GM19035 (cell line): ENCODE results near the gene DMD.

Source experiments
- ATAC-seq: cut with Tn5 transposase; IDR thresholded peaks from one replicate; pipeline ENCODE4 v1.9.1; 2021; ENCODE audit not compliant: unreplicated experiment

DMD gene

DNA sequence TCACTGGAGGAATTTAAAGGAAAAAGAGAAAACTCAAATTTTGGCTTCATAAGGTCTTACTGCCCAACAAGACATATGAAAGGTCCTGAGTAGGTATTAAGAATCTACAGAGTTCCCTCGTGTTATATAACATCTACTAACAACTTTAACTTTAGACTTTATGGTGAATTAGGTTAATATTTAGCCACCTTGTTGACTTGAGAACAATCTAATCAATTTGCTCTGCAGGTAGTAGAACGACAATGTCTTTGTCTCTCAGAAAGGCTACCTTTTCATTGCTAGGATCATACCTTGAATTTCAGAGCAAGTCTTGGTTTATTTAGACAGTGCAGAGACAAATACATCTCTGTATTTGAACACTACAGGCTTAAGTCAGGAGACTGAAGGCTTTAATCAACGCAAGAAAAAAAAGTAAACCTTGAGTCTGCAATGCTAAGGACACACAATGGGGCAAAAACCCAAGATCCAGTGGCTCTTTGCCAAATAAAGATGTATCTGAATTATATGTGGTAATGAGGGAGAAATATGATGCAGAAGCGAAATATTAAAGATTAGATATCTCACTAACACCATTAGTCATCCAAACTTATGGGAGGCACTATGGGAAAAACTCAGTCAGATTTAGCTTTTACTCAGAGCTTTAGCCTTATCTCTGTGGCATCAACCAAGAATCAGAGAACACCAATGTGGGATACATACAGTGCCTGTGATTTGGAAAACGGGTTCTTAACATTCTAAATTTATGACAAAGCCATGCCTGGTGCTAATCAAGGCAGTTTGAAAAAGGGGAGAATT lies 2045.9 kb downstream of the DMD start:
- no peak for ATAC-seq

DNA sequence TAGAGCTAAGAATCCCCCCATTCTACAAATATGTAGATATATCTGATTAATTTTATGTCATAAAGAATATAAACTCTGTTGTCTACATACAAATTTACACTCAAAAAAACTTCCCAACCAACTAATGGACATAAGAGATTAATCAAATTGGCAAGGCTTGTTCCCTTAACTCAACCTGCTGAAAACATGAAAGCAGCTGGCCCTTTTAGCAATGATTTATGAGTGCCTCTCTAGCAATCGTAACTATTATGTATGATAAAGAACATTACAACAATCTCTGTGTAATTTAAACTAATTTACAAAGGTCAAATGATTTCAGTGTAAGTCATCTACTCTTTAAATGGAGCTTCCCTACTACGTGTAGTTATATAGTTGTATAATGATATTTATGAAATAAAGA lies 2056.4 kb downstream of the DMD start:
- ATAC-seq, result no peak

DNA sequence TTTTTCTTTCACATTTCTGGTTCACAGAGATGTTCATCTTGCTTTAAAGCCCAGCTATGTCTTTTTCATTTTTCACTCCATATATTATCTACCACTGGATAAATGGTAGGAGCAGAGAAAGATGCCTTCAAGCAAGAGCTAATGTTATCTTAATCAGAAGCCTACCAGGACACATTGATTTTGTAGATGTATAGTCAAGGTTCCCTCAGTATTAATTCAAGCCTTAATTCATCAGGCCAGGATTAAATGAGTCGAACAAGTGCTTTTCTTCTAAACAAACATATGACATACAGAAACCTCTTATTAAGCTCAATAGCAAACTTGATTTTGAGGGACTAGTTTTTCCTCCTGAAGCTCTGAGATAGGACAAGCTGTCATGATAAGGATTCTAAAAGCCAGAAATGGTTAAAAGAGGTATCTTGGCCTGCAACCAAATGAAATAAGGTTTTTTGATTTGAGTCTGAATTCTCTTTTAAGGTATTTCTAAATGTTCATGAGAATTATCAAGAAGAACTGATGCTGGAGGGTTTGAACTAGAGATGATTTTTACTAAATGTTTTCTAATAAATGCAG lies 2057.8 kb downstream of the DMD start:
- ATAC-seq, result no peak

DNA sequence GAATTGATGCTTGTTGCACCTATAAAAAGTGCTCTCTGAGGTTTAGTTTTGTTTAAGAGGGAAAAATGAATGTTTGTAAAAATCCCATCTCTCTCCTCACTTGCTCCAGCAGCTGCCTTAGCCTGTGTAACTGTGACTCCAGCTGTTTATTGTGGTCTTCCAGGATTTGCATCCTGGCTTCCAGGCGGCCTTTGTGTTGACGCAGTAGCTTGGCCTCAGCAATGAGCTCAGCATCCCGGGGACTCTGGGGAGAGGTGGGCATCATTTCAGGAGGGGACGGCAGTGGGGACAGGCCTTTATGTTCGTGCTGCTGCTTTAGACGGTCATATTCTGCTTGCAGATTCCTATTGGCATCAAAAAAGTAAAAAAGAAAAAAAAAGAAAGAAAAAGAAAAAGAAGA lies 2064.2 kb downstream of the DMD start:
- no peak for ATAC-seq

DNA sequence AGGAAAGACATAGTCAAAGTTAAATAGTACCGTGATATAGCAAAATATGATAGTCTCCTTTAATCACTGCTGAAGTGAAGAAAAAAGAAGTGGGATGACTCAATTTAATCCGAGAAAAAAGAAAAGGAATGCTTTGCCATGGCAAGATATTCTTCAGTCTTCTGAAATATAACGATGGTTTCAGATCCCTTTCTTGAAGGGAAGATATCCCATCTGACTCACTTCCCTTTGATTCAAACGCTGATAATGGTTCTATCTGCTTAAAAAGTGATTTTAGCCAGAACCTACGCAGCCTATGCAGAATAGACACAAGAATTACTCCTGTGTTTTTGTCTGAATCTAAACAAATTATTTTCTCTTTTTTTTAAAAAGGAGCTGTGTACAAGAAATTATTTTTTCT lies 2071.4 kb downstream of the DMD start:
- no peak for ATAC-seq

DNA sequence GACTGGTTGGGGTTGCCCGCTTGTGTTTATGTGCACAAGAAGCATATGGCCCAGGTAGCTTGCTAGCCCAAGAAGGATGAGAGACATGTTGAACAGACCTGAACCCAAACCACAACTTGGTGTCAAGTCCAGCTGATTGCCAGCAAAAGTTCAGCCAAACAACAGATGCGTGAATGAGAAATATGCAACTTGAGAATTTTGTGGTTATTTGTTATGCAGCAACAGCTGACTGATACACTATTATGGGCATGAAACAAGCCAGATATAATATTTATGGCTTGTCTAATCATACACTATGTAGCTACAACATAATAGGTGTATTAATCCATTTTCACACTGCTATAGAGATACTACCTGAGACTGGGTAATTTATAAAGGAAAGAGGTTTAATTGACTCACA lies 2073.2 kb downstream of the DMD start:
- ATAC-seq, result no peak

DNA sequence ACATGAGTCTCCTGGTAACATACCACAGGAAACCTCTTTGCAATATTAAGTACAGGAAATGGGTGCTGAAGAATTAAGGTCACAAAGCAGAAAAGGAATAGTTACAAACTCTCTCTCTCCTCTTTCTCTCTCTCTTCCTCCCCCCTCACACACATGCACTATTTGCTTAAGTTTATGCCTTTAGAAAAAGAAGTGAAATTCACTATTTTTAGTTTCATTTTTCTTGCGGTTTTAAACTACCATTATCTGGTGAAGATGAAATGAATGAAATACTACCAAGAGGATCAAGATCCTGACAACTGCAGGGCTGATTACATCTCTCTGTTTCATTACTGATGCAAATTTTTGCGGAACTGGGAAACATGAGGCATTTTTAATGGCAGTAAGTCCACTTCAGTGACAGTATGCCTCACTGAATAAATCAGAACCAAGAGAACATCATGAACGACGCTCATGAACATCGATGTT lies 2075.2 kb downstream of the DMD start:
- peak; percentile 92 for ATAC-seq

DNA sequence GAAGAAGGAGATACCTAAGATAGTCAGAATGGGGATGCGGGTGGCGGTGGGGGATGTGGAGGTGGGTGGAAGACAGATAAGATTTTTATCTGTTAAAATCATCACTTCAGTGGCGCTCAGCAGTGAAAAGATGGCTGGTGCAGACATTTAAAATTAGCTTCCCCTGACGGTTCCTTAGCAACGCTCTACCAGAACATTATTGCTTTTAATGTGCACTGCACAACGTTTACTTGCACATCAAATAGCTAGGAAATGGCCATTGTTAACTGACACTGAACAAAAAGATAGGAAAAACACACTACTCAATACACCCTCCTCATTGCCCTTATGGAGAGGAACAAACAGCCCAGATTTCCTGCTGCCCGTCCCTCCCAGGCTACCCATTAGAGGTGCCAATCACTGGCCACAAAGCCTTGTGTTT lies 2078.5 kb downstream of the DMD start:
- no peak for ATAC-seq

DNA sequence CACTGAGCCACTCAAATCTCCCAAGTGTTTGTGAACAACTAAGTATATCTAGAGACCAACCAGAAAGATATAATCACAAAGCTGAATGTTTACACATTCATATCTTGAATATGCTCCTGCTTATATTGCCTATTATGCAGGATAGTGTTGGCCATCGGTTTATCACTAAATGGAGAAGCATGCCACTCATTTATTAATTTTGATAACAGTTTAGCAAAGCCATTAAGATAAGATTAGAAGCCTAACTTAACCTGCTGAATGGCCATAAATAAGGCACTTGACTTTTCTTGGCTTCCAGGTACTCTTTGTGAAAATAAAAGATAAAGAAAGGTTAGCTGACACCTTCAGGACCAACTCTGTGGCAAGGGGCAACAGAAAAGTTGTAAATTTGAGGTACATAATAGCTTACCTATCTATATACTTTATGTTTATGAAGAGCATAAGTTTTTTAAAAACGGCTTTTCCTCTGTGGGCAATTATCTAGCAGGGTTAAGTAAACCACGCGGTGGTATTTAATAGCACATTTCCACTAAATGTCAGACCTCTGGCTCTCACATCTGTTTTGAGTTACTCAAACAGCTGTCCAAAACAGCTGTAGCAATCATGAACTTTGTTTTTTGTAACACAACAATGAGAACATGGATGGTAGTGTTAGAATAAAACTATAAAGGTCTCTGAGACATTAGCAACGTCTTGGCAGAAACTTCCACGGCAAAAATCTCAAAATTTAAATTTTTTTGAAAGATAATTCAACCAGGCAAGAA lies 2080.7 kb downstream of the DMD start:
- ATAC-seq, result no peak

DNA sequence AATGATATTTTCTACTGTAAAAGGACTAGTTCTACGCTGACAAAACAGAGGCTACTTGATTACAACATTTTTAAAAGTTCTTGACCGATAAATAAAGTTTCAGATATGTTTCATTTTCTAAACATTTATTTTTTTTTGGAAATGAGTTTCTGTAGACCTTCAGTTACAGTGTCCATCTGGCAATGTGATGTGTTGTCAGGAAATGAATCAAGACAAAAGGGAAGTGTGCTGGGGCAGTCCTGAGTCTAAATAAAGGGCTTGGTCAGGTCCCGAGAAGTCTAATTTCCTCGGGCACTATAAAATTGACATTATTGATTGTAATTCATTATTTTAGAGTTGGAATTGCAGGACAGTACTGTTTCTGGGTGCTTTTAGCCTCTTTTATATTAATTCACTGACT lies 2082.5 kb downstream of the DMD start:
- ATAC-seq, result no peak

DNA sequence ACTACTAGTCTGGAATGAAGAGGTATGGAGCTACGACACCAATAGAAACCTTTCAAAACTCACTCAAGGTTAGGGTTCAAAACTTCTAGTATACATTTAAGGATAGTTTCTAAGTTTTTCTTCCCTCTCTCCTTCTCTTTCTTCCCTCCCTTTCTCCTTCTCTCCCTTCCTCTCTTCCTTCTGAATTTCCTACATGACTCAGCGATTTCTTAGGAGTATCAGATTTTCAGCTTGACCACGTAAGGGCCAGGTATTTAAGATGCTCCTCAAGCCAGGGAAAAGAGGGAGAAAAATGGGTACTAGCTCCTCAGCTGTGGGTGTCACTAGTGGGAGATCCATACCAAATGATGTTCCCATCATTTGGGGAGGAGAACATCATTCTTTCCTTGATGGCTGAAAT lies 2083.6 kb downstream of the DMD start:
- no peak for ATAC-seq

DNA sequence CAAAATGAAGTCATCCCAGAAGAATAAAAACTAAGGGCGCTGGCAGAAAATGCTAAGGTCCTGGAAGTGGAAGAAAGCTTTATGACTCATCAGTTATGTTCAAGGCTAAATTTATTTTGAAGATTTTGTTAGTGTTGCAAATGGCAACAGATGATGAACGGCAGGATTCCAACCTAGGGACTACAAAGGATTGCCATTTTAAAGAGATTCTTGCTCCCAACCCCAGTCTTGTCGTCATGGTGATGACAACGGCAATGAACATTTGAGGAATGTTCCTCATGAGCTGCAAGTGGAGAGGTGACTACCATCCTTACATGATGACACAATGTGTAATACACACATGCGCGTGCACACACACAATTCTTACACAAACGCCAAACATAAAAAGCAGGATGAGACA lies 2085.1 kb downstream of the DMD start:
- ATAC-seq, result no peak

DNA sequence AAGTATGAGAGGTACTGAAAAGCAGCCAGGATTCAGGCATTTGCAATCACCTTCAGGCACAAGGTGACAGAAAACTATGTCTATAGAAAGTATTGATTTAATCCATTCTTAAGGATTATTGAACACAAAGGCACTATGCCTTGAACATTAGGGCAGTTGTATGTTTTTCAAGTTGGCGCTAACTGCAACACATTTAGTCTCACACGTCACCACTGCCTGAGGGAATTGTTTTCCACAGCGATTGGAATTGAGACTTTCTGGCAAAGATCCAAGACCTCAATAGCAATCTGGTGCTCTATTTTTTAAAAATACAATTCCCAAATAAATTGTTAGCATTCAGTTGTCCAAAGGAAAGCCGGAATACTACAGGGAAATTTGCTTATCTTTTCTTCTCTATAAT lies 2086.8 kb downstream of the DMD start:
- ATAC-seq, result no peak

DNA sequence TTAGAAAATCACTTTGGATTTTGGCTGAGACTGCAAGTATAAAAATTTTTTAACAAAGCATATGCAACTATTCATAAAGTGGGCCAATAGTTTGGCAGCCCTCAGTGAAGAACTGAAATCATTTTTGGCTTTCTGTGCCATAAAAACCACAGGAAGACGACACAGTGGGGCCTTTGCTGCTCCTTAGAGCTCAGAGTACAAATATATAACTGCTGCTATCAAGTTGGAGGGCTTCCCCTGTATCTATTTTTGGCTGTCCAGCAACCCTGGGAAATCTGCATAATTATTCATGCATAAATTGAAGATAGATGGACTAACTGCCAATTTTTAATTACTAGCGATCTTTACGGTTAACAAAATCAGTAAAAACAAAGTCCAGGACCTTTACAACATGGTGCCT lies 2088.0 kb downstream of the DMD start:
- no peak for ATAC-seq

DNA sequence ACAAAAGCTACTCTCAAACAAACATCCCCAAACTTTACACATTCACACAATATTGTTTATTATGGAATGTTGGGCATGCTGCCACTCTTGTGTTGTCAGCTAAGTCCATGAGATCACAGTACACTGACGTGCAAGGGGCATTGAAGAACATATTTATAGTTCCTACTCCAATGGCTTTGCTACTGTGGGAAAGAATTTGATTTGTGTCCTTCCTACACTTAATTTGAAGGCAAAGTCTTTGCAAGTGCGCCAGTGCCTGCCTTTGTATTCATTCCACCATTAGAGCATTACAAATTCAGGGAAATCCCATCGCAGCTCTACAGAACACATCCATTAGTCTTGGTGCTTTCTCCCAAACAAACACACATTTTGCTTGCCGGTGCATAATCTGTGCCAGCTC lies 2094.1 kb downstream of the DMD start:
- no peak for ATAC-seq

DNA sequence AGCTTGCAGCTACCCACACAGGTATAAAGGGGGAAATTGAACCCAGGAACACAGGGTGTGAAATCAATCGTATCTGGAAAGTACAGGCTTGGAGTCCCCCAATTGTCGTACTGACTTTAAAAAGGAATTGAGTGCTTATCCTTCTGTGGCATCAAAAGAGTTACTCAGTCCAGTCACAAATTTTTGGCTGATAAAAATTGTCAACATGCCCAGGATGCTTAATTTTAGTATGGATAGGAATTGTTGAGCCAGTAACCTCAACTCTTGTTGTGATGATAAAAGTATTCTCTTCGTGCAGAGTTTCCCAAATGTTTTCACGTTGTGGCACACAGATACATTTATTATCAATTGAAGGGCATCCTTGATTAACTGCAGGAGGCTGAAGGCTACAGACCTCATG lies 2096.0 kb downstream of the DMD start:
- ATAC-seq, result no peak

DNA sequence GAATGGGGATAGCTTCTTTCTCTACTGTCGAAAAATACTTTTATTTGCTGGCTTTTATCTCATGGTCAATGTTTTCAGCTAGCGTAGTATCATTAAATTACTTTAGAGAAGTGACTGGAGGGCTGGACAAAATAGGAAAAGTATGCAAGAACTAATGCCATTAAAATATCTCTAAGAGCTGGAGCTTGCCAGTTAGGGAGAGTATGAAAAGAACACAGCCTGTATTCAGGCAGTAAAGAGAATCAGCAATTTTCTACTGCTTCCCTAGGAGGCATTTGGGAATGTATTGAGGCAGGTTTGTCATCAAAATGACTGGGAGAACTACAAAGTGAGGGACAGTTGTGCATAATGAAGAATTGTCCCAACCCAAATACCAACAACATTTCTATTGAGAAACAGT lies 2096.5 kb downstream of the DMD start:
- no peak for ATAC-seq

DNA sequence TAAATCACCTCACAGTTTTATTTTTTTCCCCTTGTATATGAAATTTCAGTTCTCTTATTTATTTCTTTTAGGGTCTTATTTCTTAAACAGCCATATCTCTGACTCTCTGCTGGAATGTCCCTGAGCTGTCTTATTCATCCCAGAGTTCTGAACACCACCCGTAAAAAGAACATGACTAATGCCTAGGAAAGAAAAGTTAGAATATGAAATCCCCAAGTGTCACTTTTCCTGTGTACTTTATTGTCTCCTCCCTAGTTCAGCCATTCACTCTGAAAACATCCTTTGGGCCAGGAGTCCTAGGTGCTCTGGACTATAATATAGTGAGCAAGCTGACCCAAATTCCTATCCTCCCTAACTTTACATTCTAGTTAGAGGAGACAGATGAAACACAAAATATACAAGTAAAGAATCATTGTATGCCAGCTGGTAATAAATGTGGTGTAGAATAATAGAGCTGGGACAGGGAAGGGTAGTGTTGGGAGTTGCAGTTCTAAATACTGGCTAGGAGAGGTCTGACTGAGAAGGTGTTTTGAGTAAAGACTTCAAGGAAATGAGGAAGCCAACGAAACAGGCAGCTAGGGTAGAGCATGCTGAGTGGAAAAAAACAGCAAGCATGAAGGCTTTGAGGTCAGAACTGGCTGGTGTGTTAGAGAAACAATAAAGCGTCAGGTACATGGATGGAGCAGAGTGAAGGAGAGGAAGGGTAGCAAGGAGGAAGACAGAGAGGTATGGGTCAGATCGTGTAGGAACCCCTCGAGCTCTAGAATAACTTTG lies 2098.9 kb downstream of the DMD start:
- no peak for ATAC-seq

DNA sequence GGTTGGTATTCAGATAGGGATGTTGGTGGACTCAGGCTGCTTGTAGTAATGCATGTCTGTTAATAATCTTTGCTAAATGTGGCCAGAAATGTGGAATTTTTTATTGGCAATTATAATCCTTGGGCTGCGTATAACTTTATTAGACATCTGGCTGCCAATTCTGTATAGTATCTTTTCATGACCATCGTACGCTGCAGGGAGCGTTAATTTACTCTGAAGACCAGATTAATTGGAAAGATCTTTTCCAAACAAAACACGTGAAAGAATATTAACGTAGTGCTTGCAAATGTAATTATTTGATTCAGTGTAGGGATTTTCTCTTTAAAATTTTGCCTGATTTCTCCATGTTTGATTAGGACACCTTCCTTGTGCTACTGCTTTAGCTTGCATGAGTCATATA lies 2100.7 kb downstream of the DMD start:
- no peak for ATAC-seq

DNA sequence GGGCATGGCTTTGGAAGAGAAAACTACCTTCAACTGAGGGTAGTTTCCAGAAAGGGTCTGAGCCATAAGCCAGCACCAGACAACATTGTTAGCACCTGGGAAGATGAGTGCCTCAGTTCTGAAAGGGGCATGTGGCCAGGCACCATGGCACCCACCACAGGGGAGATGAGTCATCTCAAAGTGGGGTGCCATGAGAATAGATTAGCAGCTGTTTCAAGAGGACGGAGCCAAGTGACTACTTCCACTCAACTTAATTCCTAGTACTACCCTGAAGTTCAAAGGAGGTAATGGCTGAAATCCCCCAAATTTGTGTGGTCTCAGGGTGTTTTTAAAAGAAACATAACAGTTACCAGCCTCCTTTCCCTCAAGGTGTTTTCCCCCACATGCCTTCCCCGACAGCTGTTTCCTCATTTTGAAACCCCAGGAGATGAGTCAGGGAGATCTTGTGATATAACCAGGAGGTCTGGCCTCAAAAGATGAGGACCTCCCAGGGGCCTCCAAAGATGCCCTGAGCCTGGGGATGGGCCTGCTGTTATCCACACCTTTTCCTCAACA lies 2111.7 kb downstream of the DMD start:
- peak; percentile 82 for ATAC-seq

DNA sequence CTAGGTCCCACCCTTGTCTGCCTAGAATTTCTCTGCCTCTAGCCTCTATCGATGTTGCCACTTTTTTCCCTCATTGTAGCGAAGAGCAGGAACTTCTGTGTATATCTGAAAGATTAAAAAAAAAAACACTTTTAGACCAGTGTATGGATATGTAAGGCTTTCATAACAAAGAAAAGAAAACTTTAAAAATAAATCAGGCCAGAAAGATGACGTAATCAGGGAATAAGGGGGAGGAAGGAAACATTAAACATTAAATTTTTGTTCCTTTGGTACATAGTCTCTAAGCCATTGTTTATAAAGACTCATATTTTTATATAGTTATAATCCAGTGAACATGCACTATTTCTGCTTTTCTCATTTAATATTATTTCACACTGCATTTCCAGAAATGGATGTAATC lies 2113.3 kb downstream of the DMD start:
- ATAC-seq, result no peak
